ENCODE data around the gene DEUP1. TPM values are rescaled to one million over a fixed set of nuclear protein-coding genes. Genes with fewer than 3 reads are reported as not detected.

Gene DEUP1
- total RNA-seq, 2 experiments from 2014 or later: not detected

DNA sequence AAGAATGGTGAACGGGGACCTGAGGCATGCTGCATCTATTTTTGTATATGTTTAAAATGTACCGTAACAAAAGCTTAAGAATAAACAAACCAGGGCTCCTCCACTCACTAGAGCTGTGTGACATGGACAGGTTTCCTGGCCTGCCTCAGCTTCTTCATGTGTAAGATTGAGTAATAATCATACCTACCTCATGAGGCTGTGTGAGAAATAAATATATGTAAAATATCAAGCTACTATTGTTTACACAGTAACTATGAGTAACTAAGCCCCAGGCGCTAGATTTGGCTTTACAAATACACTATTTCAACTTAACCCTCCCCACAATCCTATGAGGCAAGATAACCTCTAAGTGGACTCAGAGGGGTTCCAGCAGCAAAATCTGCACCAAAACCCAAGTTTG lies 146.3 kb downstream of the DEUP1 start:
- no peak for ATAC-seq (ENCODE audit: poor library complexity)
- no peaks in the 10 kb centered on the region for H3K4me1 ChIP-seq (ENCODE audit: insufficient read depth, low read length)

GRCh38 chr11:93477684-93478234 lies 147.2 kb downstream of the DEUP1 start:
- Mint-ChIP-seq H3K27ac (no peak overlapping the region), H3K4me3 (no peak overlapping the region), H3K36me3 (ENCODE audit: low read depth) (no peaks in the 10 kb centered on the region), H3K4me1 (ENCODE audit: low read depth) (no peaks in the 10 kb centered on the region), H3K27me3 (no peaks in the 10 kb centered on the region), H3K9me3 (no peaks in the 10 kb centered on the region)
- Histone ChIP-seq H3K27ac (ENCODE audit: low read depth in 1 of 2, low read length in 2 of 2) (no peak overlapping the region), H3K9me3 (ENCODE audit: control insufficient read depth in 1 of 2, insufficient read depth in 1 of 2, low read length in 2 of 2) (peaks cover 0 to 4% of the 10 kb centered on the region in 2 experiments), H3K36me3 (ENCODE audit: insufficient read depth, low read length) (peaks cover 2% of the 10 kb centered on the region), H3K4me3 (ENCODE audit: low read length) (no peak overlapping the region), H3K27me3 (ENCODE audit: control insufficient read depth in 1 of 2, insufficient read depth in 2 of 2, low read length in 2 of 2) (no peaks in the 10 kb centered on the region), H3K4me1 (ENCODE audit: insufficient read depth, low read length) (no peaks in the 10 kb centered on the region)
- intact Hi-C loops (cut with DNase I, micrococcal nuclease): no loop called here
- DNase-seq (no peak), ATAC-seq (ENCODE audit: poor library complexity) (no peak)
- ChIA-PET CTCF (no interaction called here), POLR2A (no interaction called here)
- TF ChIP-seq, protein P1, sequence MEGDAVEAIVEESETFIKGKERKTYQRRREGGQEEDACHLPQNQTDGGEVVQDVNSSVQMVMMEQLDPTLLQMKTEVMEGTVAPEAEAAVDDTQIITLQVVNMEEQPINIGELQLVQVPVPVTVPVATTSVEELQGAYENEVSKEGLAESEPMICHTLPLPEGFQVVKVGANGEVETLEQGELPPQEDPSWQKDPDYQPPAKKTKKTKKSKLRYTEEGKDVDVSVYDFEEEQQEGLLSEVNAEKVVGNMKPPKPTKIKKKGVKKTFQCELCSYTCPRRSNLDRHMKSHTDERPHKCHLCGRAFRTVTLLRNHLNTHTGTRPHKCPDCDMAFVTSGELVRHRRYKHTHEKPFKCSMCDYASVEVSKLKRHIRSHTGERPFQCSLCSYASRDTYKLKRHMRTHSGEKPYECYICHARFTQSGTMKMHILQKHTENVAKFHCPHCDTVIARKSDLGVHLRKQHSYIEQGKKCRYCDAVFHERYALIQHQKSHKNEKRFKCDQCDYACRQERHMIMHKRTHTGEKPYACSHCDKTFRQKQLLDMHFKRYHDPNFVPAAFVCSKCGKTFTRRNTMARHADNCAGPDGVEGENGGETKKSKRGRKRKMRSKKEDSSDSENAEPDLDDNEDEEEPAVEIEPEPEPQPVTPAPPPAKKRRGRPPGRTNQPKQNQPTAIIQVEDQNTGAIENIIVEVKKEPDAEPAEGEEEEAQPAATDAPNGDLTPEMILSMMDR (IDR thresholded peaks at IDR 0.05): no peak

More for the DNA sequence above, 146.3 kb downstream of the DEUP1 start:
- CTCF ChIA-PET: interaction anchor here (1.4 kb wide), 1 partner anchor 12 kb away, joined by 3 read pairs; no protein-coding TSS in a partner anchor
- Histone ChIP-seq H3K9me3 (ENCODE audit: control insufficient read depth in 1 of 2, insufficient read depth in 1 of 2, low read length in 2 of 2) (peaks cover 0 to under 1% of the 10 kb centered on the region in 2 experiments), H3K4me3 (ENCODE audit: low read length) (no peak overlapping the region), H3K36me3 (ENCODE audit: insufficient read depth, low read length) (no peaks in the 10 kb centered on the region), H3K27ac (ENCODE audit: low read depth in 1 of 2, low read length in 2 of 2) (no peak overlapping the region), H3K27me3 (ENCODE audit: control insufficient read depth in 1 of 2, insufficient read depth in 2 of 2, low read length in 2 of 2) (no peaks in the 10 kb centered on the region)
- intact Hi-C loops (cut with DNase I, micrococcal nuclease): no loop called here
- TF ChIP-seq, protein P1 (IDR thresholded peaks at IDR 0.05): no peak
- H3K9me3 Mint-ChIP-seq: no peaks in the 10 kb centered on the region
- POLR2A ChIA-PET: no interaction called here
- H3K27ac Mint-ChIP-seq: no peak overlapping the region
- no peaks in the 10 kb centered on the region for H3K4me1 Mint-ChIP-seq (ENCODE audit: low read depth)
- no peak overlapping the region for H3K4me3 Mint-ChIP-seq
- no peaks in the 10 kb centered on the region for H3K27me3 Mint-ChIP-seq
- no peak for DNase-seq
- no peaks in the 10 kb centered on the region for H3K36me3 Mint-ChIP-seq (ENCODE audit: low read depth)

GRCh38 chr11:93478841-93479240 lies 148.3 kb downstream of the DEUP1 start:
- no peaks in the 10 kb centered on the region for H3K4me1 ChIP-seq (ENCODE audit: insufficient read depth, low read length)
- H3K27me3 ChIP-seq (ENCODE audit: control insufficient read depth in 1 of 2, insufficient read depth in 2 of 2, low read length in 2 of 2): no peaks in the 10 kb centered on the region
- no peaks in the 10 kb centered on the region for H3K4me1 Mint-ChIP-seq (ENCODE audit: low read depth)
- intact Hi-C loops (cut with DNase I, micrococcal nuclease): no loop called here
- ChIA-PET POLR2A (no interaction called here), CTCF (no interaction called here)
- no peaks in the 10 kb centered on the region for H3K27me3 Mint-ChIP-seq
- no peak for DNase-seq
- no peaks in the 10 kb centered on the region for H3K36me3 Mint-ChIP-seq (ENCODE audit: low read depth)
- H3K27ac Mint-ChIP-seq: no peak overlapping the region
- no peak for ATAC-seq (ENCODE audit: poor library complexity)
- H3K4me3 Mint-ChIP-seq: no peak overlapping the region
- H3K4me3 ChIP-seq (ENCODE audit: low read length): no peak overlapping the region
- H3K9me3 Mint-ChIP-seq: no peaks in the 10 kb centered on the region
- peaks cover 0 to 4% of the 10 kb centered on the region in 2 experiments for H3K9me3 ChIP-seq (ENCODE audit: control insufficient read depth in 1 of 2, insufficient read depth in 1 of 2, low read length in 2 of 2)
- TF ChIP-seq, protein P1 (IDR thresholded peaks at IDR 0.05): no peak
- peaks cover 2% of the 10 kb centered on the region for H3K36me3 ChIP-seq (ENCODE audit: insufficient read depth, low read length)
- no peak overlapping the region for H3K27ac ChIP-seq (ENCODE audit: low read depth in 1 of 2, low read length in 2 of 2)

All from CD4-positive, alpha-beta T cell (primary cell).